HG02759 (cell line): ENCODE data around the gene TLE3.

Source experiments
- ATAC-seq: cut with Tn5 transposase; IDR thresholded peaks from one replicate; pipeline ENCODE4 v1.9.1; 2021; ENCODE audit warnings: mild to moderate bottlenecking, moderate library complexity; ENCODE audit not compliant: unreplicated experiment

The TLE3 gene

GRCh38 chr15:70087708-70088352, 9.9 kb downstream of the TLE3 start:
- ATAC-seq = no peak

- no peak for ATAC-seq
These were observed 11.1 kb downstream of the TLE3 start for GRCh38 chr15:70086636-70087035.

GRCh38 chr15:70084461-70084860, 13.3 kb downstream of the TLE3 start:
- ATAC-seq = peak; percentile 30

- peak; percentile 64 for ATAC-seq
These were observed 13.8 kb downstream of the TLE3 start for GRCh38 chr15:70083946-70084345.

GRCh38 chr15:70083418-70083817, 14.3 kb downstream of the TLE3 start:
- ATAC-seq = no peak

- ATAC-seq = no peak
These were observed 15.3 kb downstream of the TLE3 start for GRCh38 chr15:70082281-70082900.

- no peak for ATAC-seq
These were observed 16.1 kb downstream of the TLE3 start for GRCh38 chr15:70081612-70082011.

- no peak for ATAC-seq
These were observed 17.4 kb downstream of the TLE3 start for GRCh38 chr15:70080347-70080746.

- no peak for ATAC-seq
These were observed 17.8 kb downstream of the TLE3 start for GRCh38 chr15:70079888-70080287.

- ATAC-seq = no peak
These were observed 18.9 kb downstream of the TLE3 start for GRCh38 chr15:70078578-70079417.

- ATAC-seq = no peak
These were observed 20.2 kb downstream of the TLE3 start for GRCh38 chr15:70077188-70078147.

- ATAC-seq = no peak
These were observed 23.3 kb downstream of the TLE3 start for GRCh38 chr15:70074380-70074779.

GRCh38 chr15:70072479-70072878, 25.2 kb downstream of the TLE3 start:
- ATAC-seq = no peak

GRCh38 chr15:70071799-70072198, 25.9 kb downstream of the TLE3 start:
- ATAC-seq = no peak

- ATAC-seq = no peak
These were observed 28.0 kb downstream of the TLE3 start for GRCh38 chr15:70069716-70070115.

GRCh38 chr15:70068783-70069565, 28.7 kb downstream of the TLE3 start:
- ATAC-seq = no peak

- no peak for ATAC-seq
These were observed 30.0 kb downstream of the TLE3 start for GRCh38 chr15:70067681-70068080.

GRCh38 chr15:70067011-70067410, 30.7 kb downstream of the TLE3 start:
- no peak for ATAC-seq

- ATAC-seq = no peak
These were observed 31.3 kb downstream of the TLE3 start for GRCh38 chr15:70066447-70066846.

- no peak for ATAC-seq
These were observed 31.7 kb downstream of the TLE3 start for GRCh38 chr15:70066004-70066403.
